Kidney tubule cell (primary cell): ENCODE data around the gene ANKRD33B.

Source experiments
- DNase-seq: peaks from one replicate; pipeline ENCODE4 v3.0.0-alpha.2; 2018; ENCODE audit warnings: low spot score

ANKRD33B gene

DNA sequence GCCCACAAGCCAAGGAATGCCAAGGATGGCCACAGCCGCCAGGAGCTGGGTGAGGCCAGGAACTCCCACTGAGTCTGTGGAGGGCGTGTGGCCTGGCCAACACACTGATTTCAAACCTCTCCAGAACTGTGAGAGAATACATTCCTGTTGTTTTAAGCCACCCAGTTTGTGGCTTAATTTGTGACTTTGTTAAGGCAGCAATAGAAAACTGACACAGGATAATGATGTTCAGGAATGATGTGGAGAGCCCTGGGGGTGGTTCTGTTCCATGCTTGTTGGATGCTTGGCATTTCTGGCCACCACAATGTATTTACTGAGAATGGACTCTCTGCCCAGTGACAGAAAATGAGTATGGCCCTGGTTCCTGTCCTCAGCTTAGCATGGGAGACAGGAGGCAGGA lies 114.4 kb downstream of the ANKRD33B start:
- DNase-seq: peak; percentile 82

DNA sequence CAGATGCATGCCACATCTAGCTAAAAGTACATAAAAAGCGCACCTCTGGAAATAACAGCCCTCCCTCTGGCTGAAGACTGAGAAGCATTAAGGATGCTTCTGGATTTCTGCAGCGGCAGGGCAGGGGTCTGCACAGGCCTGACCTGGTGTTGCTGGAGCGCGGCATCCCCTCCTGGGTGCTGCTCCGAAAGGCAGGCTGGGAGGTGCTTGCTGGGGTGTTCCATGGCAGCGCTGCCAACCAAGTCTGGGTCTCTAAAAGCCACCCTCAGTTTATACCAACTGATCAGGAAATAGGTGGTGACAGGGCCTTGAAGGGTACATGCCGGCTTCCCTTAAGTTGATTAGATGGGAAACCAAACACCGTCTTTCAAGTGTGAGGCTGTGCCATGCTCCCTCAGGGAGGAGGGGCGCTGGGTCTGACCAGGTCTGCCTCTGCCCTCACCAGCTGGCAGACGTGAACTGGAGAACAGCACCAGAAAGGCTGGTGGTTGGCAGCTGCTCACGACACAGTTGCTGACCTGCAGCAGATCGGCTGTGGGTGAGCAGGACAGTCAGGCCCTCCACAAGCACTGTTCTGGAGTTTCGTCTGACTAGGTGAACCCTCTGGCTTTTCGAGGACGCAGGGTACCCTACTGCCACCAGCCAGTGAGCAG lies 115.6 kb downstream of the ANKRD33B start:
- no peak for DNase-seq

DNA sequence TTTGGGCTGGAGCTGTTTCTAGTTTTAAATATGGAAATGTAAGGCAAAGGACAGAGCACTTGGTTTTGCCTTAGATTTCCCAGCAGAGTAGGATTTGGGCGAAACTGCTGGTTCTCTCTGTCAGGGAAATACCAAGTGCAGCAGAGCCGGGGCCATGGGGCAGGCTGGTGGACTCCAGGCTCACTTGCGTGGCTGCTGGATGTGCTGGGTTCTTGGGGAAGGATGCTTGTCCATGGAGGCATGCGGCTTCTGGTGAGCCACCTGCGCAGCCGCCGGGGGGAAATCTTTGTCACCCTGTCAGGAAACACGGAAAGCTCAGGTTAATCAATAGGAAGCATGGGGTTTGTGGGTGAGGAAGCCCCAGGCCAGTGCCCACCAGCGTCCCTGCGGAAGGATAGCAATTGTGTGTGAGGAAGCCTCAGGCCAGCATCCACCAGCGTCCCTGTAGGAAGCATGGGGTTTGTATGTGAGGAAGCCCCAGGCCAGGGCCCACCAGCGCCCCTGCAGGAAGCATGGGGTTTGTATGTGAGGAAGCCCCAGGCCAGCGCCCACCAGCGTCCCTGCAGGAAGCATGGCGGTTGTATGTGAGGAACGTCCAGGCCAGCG lies 117.1 kb downstream of the ANKRD33B start:
- DNase-seq: no peak

DNA sequence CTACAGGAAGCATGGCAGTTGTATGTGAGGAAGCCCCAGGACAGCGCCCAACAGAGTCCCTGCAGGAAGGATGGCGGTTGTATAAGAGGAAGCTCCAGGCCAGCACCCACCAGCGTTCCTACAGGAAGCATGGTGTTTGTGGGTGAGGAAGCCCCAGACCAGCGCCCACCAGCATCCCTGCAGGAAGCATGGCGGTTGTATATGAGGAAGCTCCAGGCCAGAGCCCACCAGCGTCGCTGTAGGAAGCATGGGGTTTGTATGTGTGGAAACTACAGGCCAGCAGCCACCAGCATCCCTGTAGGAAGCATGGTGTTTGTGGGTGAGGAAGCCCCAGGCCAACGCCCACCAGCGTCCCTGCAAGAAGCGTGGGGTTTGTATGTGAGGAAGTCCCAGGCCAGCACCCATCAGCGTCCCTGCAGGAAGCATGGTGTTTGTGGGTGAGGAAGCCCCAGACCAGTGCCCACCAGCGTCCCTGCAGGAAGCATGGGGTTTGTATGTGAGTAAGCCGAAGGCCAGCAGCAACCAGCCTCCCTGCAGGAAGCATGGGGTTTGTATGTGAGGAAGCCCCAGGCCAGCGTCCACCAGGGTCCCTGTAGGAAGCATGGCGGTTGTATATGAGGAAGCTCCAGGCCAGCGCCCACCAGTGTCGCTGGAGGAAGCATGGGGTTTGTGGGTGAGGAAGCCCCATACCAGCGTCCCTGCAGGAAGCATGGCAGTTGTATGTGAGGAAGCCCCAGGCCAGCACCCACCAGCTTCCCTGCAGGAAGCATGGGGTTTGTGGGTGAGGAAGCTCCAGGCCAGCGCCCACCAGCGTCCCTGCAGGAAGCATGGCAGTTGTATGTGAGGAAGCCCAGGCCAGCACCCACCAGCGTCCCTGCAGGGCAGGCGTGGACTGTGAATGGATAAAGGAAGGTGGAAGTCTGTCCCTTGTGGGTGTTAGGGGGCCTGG lies 118.1 kb downstream of the ANKRD33B start:
- no peak for DNase-seq

DNA sequence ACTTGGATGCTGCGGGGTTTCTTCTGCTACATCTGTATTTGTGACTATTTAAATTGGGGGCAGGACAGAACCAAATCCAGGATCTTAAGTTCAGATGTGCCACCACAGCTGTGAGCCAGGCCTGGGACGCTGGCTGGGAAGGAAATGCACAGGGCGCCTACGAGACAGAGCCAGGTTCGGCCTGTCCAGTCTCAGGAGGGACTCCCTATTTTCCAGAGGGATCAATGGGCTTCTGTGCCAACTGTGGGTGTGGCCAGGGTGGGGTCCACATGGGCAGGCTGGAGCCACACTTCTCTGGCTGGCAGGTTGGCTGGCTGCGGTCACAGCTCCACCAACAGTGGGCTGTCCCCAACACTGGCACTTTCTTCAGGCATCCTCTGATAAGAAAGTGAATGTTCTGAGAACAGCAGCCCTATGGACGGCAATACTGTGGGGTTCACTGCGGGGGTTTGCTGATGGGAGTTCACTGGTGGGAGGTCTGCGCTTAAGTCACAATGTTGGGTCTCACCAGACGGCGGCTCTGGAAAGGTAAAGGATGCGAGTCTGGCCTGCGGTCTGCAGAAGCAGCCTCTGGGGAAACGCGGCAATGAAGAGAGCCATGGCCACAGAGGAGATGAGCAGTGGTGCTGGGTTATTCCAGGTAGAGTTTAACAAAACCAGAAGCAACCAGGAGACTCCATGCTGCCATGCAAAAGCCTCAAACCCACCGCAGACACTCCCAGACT lies 119.1 kb downstream of the ANKRD33B start:
- no peak for DNase-seq

DNA sequence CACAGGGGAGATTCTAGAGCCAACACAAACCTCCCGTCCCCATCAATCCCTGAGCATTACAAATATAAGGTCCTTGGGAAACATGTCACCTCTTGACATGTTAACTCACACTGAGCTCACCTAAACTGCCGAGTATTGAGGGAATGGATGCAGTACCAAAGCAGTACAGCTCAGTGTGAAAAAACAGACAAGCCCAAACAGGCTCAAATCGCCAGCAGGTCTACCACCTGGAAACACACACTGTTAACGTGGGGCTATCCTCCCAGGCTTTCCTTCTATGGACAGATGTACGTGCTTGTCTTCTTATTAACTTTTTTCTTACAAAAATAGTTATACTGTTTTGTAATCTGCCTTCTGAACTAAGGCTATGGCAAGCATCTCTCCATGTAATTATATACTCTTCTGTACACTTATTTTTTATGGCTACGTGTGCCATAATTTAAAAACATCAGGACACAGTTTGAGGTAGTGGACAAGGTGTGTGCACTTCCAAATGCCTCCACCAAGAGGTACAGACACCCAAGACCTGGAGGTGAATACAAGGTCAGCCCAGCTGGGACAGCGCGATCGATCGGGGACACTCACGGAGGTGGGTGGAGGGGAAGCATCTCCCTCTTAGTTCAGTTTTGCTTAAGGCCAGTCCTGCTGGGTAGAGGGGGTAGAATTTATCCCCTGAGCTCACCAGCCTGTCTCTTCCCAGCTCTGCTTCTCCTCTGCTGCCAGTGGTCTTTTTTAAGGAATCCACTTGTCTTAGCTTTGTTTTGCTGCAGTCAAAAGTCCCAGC lies 120.6 kb downstream of the ANKRD33B start:
- no peak for DNase-seq

DNA sequence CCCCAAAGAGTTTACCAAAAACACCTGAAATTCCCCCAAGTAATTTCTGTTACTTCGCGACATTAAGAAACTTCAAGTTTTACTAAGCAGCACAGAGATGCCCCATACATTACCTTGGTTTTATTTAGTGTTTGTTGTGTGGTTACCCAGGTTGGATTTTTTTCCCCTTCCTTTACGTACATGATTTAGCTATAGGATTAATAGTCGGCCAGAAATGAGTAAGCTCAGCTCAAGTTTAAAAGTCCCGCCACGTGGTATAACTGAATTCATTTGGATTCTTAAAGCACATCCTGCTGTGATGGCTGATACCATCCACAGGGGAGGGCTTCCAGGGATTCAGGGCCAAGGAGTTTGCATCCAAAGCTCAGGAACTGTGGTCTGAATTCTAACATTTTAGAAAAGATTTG lies 121.2 kb downstream of the ANKRD33B start:
- no peak for DNase-seq

DNA sequence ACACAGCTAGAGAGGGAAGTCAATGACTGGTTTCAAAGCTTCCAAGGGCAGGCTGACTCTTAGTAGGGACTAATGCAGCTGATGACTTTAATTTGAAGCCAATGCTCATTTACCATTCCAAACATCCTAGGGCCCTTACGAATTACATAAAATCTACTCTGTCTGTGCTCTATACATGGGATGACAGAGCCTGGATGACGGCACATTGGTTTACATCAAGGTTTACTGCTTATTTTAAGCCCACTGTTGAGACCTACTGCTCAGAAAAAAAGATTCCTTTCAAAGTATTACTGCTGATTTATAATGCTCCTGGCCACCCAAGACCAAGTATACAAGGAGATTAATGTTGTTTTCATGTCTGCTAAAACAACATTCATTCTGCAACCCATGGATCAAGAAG lies 123.0 kb downstream of the ANKRD33B start:
- no peak for DNase-seq

DNA sequence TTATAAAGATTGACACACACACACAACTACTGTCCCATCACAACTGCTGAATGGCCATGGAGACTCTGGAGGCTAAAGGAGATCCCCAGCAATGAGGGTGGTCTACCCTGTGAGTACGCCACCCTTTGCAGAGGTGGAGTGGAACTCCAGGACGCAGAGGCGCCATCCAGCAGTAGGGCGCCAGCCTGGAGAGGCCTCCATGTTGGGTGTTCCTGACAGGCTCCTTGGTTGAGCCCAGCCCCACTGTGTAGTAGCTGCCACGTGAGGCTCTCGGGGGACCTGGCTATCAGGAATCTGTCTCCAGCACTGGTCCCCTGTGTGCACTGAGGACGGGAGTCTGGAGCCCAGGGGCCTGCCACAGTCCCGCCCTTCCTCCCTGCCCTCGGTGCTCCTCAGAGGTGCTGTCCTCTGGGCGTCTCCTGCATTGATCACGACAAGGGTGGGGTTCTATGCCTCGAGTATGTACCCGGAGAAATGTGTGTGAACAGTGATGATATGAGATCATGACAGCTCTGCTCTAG lies 124.8 kb downstream of the ANKRD33B start:
- no peak for DNase-seq

DNA sequence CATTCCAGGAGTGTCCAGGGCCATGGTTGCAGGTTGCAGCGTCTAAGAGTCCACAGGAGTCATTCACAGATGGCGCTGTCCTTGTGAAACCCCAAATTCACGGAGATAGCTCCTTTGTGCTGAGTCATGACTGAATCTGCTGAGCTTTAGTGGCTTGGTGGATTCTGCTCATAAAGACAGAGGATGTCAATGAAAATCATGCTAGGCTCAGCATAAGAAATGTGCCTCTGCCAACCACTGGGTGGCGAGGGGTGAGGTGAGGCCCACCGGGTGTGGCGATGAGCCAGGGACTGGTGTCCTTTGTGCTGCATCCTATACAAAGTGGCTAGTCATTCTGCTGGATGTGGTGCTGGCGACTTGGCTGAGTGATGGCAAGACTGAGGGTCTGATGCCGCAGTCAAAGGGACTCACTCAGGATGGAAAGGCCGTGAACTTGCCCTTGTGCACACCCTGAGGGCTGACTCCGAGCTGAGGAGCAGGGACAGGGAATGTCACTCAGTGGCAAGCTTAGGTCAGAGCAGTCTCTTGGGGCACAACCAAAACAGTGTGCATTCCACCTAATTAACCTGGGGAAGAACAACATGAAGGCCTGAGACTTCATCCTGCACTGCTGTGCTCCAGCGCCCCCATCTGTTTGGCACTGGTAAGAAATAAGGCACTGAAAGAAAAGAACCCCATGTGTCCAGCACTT lies 125.7 kb downstream of the ANKRD33B start:
- peak; percentile 69 for DNase-seq

DNA sequence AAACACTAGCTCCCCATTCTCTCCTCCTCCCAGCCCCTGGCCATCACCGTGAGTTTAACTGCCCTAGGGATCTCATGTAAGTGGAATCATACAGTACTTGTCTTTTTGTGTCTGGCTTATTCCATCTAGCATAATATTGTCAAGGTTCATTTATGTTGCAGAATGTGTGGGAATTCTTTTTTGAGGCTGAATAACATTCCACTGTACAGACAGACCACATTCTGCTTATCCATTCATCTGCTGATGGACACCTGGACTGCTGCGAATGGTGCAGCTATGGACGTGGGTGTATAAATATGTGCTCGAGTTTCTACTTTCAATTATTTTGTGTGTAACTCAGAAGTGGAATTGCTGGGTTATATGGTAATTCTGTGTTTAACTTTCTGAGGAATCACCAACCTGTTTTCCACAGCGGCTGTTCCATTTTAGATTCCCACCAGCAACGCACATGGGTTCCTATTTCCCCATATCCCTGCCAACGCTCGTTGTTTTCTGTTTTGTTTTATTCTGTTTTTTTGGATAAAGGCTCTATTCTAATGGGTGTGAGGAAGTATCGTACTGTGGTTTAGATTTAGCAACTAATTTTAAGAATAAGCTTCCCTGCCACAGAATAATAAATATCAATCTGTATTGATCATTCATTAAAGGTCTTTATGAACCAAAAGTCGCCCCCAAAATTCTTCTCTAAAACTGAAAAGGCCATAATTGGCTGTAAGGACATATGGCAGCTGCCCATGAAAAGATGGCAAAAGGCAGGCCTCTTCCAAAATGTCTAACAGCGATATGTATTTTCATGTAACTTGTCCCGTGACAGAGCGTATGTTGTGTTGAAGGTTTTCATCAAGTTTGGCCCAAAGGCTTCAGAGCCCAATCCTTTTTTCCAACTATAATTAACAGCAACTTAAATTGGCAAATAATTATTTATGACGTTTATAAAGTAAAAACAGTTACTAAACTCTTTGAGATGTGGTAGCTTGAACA lies 126.9 kb downstream of the ANKRD33B start:
- DNase-seq: peak; percentile 54

DNA sequence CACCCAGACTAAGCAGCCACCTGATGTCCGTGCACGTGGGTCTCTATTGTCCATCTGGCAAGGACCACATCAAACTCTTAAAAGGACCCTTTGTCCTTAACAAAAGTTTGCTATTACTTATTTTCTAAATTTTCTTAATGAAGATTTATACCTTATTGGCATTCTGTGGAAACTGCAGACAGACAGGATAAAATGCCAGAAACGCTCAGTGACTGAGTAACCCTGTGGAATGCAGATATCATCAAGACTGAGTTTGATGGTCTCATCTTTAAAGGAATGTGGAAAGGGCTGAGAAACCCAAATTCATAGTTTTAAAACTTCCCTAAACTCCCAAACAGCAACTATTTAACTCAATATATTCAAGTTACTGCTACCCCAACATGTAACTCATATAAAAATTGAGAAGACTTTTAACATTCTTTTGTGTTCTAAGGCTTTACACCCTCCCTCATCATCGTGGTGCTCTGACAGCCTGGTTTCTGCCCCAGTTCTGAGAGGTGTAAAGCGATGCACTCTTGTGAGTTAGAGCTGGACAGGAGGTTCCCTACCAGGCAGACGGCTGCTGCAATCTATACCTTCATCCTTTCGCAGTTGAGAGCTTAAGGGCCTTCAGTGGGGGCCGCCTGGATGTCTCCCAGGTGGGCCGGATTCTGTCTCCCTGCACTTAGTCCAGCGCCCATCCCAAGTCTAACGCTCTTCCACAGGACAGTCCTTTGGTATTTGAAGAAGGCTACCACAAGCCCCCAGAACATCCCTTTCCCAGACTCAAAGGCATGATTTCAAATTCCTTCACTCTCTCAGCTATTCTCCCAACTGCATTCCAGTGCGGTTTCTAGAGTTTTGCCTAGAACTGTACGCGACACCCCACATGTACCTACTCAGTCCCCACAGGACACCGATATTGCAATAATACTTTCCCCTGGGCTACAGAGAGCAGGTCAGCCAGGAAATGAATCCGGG lies 128.2 kb downstream of the ANKRD33B start:
- peak; percentile 66 for DNase-seq

DNA sequence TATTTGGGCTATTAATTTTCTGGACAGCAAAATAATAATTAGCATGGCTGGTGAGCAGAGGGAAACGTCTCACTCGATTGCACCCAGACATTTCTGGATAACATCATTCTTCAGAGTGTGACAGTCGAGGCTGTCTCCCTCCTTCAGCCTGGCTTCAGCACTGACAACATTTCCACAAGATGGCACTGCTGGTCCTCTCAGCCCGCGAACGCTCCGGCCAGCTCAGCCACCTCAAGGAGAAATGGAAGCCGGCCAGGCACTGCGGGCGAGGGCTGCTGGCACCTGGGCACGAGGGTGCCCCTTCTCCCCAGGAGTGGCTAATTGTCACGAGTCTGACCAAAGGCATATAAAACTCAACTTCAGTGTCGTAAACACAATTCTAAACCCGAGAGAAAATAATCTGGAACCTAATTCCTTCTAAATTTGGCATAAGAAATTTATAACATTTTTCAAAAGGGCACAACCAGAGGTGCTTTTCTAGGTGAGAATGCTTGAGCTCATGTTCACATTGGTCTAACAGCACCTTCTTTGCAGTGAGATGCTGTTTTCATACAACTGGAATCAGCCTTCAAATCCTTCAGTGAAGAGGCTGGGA lies 131.3 kb downstream of the ANKRD33B start:
- peak; percentile 85 for DNase-seq

DNA sequence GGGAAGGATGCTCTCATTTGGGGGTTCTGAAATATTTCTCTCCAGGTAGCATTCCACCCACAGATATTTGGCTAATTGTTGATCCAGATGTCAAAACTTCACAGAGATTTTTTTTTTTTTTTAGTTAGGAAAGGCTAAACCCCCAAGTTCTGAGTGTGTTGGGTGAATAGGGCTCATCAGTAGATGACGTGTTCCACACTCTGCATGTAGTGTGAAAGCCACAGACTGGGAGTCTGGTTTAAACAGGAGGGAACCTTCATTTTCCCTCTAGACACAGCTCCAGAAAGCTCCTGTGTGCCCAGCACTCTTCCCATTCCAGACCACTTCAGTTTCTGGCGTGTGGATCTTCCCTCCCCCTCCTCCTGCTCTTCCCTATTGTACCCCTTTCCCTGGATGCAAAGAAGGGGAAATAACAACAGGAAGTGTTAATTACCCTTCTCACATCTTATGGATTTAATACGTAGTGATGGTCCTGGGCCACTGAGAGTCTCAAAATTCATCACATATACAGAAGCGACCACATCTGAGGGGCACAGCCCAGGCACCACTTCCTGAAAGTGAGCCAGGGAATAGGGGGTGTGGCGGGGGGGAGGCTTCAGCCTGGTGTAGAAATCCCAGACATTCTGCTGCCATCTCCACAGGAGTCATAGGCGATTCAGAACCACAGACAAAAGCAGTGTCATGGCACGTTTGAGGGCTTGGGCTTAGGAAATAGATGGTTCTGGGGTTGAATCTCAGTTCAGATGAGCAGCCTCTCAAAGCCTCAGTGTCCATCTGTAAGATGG lies 132.1 kb downstream of the ANKRD33B start:
- DNase-seq: peak; percentile 27

DNA sequence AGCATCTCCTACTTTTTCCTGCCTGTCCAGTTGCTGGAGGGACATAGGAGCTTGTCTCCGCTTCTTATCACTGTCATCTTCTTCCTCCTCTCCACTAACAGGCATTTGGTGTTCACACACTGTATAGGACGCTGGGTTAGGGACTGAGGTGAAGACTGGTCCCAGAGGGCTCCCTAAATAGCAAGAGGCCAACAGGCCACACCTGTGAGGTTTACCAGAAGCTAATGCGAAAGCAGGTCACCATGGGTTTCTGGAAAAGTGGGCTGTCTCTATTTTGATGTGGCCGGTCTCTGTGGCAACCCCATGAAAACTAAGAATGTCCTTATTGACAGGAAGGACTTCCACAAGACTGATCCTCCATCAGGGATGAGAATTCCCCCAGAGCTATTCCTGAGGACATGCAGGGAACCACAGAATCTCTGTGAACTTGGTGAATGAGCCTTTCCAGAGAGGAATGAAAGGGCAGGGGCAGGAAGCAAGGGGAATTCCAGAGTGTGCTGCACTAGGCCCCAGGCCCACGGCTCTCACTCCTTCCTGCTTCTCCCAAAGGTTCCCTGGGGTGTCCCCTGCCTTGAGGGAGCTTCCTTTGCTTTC lies 135.5 kb downstream of the ANKRD33B start:
- DNase-seq: no peak

DNA sequence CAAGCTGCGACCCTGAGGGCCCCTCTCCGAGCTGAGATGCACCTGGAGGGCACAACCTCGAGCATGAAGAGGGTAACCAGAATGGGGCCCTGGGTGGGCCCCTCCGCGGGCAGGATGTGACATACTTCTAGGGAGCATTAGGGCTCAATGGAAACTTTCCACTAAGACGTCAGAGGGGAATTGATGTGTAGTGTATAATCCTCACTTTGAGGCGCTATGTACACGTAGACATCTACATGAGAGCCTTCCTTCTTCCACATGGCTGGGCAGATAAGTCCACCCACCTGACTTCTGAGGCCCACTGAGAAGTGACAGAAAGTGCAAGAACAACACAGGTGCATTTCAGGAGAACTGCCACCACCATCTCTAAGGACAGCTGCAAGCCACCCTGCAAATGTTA lies 136.1 kb downstream of the ANKRD33B start:
- DNase-seq: no peak

DNA sequence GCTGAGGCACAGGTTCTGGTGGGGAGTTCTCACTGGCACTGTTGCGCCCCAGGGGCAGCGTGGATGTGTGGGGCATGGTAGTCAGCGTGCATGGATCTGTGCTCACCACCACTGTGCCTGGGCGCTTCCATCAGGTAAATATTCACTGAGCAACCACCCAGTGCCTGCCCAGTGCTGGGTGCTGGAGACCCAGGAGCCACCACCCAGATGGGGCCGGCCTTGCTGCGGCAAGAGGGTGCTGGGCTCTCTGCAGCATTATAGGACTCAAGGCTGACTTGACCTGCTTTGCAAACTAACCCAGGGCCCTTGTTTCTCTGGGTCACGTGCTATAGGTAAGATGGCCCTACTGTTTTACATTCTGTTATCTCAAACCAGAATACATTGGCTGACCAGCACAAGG lies 136.6 kb downstream of the ANKRD33B start:
- DNase-seq: no peak
